Measurements from ENCODE around the gene KIF22.
"Not testable (repeated sequence)": the region's sequence is repeated elsewhere in the genome, so short reads cannot be mapped to it uniquely, and the experiment has no call there.

Gene KIF22

DNA sequence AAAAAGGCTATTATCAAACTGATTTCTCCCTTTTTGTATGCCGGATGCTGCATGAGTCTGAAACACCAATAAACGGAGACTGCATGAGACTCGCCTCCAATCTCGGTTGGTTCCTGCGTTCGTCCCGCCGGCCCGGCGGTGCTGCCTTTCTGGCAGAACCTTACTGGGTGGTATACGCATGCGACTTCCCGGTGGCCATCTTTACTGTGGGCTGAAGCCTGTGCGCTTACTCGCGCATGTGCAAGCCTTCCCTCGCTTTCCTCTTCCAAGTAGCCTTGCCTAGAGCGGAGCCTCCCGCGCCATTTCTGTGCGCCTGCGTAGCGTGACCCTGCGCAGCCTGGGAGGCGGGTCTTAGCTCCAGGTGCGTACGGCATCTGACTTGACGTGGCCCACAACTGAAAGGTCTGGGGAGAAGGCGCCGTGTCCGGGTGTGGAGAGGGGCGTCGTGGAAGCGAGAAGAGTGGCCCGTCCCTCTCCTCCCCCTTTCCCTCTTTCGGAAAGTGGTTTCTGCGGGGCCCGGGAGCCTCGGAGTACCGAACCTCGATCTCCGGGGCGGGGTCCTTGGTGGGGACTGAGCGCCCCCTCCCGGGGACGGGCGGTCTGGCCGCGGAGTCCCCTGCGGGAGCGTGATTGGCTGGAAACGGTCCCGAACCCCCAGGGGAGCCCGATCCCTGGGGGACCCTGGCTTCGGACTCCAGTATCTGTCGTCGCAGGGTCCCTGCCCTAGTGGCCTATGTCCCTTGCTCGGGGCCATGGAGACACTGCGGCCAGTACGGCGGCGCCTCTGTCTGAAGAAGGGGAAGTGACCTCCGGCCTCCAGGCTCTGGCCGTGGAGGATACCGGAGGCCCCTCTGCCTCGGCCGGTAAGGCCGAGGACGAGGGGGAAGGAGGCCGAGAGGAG lies 25.5 kb downstream of the KIF22 start, which contains the start of gene PAGR1:
Gene PAGR1, plus strand, starts transcription at position 360 of the 901 bp plus-strand sequence. Its CDS starts 374 bp downstream, at position 734.
- peak; percentile 84 to 91 for DNase-seq

DNA sequence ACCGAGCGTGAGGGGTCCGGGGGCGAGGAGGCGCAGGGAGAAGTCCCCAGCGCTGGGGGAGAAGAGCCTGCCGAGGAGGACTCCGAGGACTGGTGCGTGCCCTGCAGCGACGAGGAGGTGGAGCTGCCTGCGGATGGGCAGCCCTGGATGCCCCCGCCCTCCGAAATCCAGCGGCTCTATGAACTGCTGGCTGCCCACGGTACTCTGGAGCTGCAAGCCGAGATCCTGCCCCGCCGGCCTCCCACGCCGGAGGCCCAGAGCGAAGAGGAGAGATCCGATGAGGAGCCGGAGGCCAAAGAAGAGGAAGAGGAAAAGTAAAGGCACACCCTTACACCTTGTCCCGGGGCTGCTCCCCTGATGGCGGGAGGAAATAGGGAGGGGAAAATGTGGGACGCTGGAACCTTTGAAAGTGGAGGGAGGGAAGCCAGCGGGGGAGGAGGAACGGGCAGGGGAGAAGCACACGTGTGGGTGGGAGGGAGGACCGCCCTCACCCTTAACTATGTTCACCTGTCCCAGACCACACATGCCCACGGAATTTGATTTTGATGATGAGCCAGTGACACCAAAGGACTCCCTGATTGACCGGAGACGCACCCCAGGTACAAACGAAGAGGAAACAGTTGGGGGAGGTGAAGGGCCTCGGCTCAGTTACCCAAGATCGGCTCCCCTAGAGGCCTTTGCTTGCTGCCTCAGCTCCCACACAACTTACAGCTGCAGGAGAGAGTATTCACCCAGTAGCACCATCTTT lies 26.3 kb downstream of the KIF22 start:
- DNase-seq, result peak in 1 of 2 experiments; percentile 34

DNA sequence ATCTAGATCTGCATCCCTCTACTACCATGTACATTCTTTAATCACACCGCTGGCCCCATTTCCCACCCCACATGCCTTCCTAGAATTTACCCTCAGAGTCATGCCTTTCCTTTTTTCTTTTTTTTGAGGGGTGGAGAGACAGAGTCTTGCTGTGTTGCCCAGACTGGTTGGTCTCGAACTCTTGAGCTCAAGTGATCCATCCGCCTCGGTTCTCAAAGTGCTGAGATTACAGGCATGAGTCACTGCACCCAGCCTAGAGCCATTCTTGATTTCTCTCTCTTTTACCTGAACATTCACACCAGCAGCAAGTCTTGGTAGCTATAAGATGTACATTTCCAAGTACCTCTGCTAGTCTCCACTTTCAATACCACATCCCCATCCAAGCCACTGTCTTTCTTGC lies 27.5 kb downstream of the KIF22 start:
- DNase-seq, result no peak

DNA sequence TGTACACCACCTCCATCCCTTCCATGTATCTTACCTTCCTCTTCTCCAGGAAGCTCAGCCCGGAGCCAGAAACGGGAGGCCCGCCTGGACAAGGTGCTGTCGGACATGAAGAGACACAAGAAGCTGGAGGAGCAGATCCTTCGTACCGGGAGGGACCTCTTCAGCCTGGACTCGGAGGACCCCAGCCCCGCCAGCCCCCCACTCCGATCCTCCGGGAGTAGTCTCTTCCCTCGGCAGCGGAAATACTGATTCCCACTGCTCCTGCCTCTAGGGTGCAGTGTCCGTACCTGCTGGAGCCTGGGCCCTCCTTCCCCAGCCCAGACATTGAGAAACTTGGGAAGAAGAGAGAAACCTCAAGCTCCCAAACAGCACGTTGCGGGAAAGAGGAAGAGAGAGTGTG lies 29.0 kb downstream of the KIF22 start:
- DNase-seq, result no peak

DNA sequence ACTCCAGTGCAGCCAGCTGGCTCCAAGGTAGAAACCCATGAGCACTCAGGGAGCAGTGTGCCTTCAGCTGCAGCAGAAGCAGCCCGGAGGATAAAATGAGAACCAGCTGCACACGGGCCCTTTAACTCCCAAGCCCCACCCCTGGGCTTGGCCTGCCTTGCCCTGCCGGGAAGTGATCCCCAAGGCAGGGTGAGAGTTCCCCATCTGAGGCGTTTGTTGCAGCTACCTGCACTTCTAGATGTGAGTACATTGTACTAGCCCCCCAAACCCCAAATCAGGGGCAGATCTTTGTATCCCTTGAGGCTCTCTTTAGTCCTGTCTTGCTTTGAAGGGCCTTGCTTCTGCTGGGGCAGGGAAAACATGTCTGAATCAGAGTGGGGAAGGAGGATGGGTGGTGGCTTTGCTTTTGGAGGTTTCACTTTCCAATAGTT lies 29.7 kb downstream of the KIF22 start, which contains the start of gene MVP:
Gene MVP, plus strand, starts transcription at position 192 of the 431 bp plus-strand sequence. CDS start 10,088 bp downstream, outside the sequence.
- peak; percentile 42 to 64 for DNase-seq

DNA sequence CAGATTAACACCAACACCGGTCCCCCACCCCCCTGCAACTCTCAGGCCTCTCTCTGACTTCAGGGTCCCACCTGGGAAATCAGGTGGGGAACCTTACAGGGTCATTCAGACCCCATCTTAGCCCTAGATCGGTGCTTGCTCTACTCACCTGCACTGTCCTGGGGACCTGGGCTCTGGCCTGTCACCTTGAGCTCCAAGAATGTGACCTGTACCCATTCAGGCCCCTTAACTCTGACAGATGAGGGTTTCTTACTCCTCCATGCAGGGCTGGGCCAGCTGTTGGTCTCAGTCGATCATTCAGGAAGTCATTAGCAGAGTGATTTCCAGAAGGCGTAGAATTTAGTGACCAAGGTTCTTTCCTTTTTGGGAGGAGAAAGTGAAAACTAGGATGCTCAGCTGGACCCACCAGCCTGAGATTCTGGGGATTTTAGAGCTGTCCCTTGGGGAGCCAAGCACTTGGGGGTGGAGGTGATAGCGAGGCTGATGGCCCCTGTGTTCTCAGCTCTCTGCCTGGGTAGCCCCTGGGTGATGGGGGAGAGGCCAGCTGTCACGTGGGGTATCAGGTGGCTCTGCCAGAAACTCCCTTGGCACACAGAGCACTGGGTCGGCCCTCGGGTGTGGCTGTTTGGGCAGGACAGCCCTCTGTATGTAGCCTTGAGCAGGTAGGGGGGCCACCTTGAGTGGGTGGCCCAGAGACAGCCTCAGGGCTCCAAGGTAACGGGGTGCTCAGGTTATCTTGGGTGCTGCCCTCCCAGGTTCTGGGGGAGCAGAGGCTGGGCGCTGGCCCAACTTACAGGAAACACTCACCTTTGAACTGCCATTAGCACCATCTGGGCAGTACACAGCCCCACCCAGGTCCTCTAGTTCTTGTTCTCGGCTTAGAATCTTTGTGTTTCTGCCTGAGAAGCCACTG lies 30.4 kb downstream of the KIF22 start:
- no peak for DNase-seq

DNA sequence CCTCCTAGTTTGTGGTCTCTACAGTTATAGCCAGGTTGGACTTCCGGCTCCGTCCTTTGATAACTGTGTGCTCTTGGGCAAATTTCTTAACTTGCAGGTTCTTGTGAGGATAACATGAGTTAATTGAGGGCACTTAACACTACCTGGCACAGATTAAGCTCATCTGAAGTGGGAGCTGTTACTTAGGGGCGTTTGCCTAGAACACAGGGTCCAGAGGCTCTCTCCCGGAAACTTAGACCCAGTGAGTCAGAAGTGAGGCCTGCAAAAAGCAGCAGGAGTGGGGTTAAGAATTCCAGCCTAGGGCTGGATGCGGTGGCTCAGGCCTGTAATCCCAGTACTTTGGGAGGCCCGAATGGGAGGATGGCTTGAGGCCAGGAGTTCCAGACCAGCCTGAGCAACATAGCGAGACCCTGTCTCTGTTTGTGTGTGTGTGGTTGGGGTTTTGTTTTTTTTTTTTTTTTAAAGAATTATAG lies 31.1 kb downstream of the KIF22 start:
- no peak for DNase-seq

DNA sequence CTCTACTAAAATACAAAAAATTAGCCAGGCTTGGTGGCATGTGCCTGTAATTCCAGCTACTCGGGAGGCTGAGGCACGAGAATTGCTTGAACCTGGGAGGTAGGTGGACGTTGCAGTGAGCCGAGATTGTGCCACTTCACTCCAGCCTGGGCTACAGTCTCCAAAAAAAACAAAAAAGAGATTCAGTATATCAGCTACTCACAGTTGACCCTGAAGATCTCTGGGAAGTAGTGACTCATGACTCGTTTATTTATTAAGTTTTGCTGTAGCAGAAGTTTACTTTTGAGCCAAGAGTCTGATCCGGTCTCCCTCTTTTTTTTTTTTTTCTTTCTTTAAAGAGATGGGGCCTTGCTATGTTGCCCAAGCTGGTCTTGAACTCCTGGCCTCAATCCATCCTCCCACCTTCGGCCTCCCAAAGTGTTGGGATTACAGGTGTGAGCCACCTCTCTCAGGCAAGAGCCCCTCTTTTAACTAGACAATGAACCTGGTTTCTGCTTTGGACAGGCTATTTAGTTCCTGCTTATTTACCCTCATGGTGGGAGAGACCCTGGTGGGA lies 34.1 kb downstream of the KIF22 start:
- no peak for DNase-seq

DNA sequence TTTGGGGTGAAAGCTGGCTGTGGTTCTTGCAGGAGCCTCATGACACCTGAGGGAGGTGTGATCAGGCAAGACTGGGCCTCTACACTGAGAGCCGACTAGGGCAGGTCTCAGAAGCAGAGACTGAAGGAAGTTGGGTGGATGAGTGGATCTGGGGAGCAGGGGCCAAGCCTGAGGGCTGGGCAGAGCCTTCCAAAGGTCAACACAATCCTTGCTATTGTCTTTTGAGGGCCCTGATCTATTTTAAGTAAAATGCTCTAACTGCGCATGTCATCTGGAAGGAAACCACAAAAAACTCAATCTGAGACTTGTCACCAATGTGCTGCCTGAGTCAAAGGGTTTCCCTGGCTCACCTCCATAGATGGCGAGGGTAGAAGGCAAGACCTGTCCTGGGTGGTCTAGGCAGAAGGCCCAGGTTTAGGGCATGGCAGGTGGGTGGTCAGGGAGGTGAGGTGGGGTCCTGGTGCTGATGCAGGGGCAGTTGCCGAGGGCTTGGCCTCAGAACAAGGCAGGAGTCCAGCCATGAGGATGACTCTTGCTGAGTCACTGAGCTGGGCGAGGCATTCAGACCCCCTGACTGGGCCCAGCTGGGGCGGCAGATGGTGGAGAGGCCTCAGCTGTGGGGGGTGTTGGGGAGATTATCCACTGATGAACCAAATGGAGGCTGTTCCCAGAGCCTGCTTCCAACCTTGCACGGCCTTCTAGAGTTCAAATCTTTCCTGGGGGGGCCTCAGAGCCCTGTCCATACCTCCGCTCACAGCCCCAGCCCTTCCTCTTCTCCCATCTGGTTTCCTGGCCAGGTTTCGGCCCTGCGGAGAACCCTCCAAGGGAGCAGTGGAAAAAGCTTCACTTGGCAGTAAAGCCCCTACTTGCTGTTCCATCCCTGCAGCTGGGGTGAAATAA lies 34.8 kb downstream of the KIF22 start:
- no peak for DNase-seq

DNA sequence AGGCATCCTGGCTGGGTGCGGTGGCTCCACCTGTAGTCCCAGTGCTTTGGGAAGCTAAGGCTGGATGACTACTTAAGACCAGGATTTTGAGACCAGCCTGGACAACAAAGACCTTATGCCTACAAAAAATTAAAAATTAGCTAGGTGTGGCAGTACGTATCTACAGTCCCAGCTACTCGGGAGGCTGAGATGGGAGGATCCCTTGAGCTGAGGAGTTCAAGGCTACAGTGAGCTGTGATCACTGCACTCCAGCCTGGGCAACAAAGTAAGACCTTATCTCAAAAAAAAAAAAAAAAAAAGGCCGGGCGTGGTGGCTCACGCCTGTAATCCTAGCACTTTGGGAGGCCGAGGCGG lies 35.8 kb downstream of the KIF22 start:
- no peak for DNase-seq

DNA sequence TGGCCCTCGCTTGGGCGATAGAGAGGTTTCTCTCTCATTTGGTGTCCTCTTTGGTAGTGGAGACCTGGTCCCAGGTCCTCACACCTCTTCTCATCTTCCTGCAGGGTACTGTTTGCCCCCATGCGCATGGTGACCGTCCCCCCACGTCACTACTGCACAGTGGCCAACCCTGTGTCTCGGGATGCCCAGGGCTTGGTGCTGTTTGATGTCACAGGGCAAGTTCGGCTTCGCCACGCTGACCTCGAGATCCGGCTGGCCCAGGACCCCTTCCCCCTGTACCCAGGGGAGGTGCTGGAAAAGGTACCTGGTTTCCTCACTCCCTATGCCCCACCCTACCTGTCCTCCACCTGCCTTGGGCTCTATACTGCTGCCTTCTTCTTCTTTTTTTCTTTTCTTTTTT lies 40.2 kb downstream of the KIF22 start:
- no peak for DNase-seq

DNA sequence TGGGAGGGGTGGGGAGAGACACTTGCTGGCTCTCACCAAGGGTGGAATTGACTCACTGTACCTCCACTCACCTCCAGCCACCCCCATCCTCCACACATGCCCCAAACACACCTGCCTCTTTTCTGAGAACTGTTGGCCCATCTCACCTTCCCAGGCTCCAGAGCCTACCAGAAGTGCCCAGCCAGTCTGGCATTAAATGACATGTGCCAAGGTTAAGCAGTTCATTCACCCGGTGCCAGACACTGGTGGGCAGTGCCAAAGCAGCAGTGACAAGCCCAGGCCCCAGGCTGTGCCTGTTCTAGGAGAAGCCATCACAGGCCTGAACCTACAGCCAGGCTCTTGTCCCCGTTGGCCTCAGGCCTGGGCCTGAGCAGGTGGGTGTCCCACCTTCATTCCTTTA lies 40.9 kb downstream of the KIF22 start:
- no peak for DNase-seq

DNA sequence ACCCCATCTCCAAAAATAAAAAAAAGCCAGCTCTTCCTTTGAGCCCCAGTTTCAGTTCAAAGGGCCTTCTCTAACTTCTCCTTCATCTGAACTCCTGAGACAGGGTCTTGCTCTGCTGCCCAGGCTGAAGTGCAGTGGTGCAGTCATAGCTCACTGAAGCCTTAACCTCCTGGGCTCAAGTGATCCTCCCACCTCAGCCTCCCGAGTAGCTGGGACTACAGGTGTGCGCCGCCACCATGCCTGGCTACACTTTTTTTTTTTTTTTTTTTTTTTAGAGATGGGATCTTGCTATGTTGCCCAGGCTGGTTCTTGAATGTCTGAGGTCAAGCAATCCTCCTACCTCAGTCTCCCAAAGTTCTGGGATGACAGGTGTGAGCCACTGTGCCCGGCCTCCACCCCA lies 42.7 kb downstream of the KIF22 start:
- DNase-seq, result not testable (repeated sequence)

DNA sequence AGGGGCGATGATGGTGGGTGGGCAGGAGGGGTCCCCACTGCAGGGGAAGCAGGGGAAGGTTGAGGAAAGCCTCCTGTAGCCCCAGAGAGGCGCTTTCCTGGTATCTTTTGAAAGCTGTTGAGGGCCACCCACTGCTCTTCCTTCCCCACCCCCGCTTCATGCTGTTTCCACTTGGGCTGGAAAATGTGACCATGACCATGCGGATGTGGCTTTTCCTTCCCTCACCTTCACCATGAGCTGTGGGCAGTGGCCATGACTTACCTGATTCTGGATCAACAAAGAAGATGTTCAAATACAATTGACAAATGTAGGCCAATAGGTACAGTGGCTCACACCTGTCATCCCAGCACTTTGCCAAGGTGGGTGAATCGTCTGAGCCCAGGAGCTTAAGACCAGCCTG lies 43.5 kb downstream of the KIF22 start:
- no peak for DNase-seq

DNA sequence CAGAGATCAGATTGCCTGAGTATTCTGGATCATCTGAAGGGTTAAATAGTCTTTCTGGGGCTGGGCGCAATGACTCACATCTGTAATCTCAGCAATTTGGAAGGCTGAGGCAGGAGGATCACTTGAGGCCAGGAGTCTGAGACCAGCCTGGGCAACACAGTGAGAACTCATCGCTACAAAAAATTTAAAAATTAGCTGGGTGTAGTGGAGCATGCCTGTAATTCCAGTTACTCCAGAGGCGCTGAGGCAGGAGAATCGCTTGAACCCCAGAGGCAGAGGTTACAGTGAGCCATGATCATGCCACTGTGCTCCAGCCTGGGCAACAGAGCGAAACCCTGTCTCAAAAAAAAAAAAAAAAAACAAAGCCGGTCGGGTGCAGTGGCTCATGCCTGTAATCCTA lies 45.4 kb downstream of the KIF22 start:
- DNase-seq, result no peak

DNA sequence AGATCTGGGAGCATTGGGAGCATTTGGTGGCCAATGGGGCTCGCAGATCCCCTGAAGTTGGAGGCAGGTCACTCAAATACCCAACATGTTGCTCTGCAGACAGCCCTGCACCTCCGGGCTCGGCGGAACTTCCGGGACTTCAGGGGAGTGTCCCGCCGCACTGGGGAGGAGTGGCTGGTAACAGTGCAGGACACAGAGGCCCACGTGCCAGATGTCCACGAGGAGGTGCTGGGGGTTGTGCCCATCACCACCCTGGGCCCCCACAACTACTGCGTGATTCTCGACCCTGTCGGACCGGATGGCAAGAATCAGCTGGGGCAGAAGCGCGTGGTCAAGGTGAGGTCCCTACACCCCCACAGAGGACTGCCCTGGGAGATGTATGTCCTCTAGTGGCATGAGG lies 46.1 kb downstream of the KIF22 start:
- no peak for DNase-seq

DNA sequence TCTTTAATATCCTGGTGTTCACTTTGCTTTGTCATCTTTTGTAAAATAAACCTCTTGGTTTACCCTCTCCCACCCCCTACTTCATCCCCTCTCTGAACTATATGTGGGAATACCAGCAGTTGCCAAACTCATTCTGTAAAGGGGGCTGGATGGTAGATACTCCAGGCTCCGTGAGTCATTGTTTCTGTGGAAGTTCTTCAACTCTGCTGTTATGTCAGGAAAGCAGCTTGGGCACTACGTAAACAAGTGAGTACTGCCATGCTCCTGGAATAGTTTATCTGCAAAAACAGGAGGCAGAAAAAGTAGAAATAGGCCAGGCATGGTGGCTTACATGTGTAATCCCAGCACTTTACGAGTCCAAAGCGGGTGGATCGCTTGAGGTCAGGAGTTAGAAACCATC lies 47.3 kb downstream of the KIF22 start:
- DNase-seq, result no peak

DNA sequence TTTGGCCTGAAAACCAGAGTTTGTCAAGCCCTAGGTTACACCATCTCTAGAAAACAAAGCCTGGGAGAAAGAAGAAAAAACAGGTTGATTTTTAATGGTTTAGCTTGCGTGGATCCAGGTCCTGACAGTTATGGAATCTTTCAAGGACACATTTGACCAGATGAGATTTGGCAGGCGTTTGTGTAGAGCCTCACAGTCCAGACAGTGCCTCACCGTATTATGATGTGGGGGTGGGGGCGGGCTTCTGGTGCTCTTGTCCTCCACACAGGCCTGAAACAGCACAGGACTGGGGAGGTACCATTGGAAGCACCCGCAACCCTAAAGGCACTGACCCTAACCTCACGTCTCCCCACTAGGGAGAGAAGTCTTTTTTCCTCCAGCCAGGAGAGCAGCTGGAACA lies 49.3 kb downstream of the KIF22 start:
- no peak for DNase-seq

DNA sequence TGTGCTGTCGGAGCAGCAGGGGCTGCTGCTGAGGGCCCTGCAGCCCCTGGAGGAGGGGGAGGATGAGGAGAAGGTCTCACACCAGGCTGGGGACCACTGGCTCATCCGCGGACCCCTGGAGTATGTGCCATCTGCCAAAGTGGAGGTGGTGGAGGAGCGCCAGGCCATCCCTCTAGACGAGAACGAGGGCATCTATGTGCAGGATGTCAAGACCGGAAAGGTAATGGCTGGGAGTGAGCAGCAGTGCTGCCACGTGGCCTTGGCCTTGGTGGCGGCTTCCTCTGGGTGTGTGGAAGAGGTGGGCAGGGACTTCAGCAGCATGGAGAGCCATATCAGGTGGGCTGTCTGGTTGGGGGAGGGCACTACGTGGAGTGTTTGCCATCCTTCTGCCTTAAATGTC lies 49.7 kb downstream of the KIF22 start:
- DNase-seq, result no peak

DNA sequence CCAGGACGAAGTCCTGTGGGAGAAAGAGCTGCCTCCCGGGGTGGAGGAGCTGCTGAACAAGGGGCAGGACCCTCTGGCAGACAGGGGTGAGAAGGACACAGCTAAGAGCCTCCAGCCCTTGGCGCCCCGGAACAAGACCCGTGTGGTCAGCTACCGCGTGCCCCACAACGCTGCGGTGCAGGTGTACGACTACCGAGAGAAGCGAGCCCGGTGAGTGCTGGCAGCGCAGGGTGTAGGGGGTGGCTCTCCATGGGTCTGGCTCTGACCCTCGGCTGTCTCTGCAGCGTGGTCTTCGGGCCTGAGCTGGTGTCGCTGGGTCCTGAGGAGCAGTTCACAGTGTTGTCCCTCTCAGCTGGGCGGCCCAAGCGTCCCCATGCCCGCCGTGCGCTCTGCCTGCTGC lies 51.1 kb downstream of the KIF22 start:
- DNase-seq, result no peak

DNA sequence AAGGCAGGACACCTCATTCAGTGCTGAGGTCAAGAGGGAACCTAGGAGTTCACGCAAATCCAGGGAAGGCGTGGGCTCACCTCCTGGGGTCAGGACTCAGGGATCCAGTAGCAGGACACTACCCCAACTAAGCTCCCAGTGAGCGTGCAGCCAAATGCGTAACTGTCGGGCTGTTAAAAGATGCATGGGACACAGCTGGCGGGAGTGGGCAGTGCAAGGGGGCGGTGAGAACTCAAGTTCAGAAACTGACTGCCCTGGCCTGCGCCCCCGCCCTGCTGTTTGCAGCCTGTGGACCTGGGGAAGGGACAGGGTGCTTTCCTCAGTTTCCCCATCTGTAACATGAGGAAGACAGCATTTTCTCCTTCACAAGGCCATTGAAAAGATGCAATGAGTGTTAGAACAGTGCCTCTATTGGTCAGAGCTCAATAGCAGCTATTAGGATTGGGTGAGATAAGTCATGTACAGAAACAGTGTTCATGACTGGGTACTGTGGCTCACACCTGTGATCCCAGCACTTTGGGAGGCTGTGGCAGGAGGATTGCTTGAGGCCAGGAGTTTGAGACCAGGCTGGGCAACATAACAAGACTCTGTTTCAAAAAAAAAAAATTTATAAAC lies 52.3 kb downstream of the KIF22 start:
- no peak for DNase-seq

Measured in Kasumi-1 (cell line).